HepG2 (cell line): Measurements from ENCODE around the gene B3GAT3. TPM values are rescaled to one million over a fixed set of nuclear protein-coding genes. Genes with fewer than 3 reads are reported as not detected.

Source experiments
- DNMT1 ChIP-seq: sonication (generic); formaldehyde crosslinking; IDR thresholded peaks from 2 replicates; pipeline ENCODE4 v1.5.1; 2020; ENCODE audit warnings: mild to moderate bottlenecking, missing genetic modification reagents
- FOXO1 ChIP-seq: sonication (generic); formaldehyde crosslinking; IDR thresholded peaks from 2 replicates; pipeline ENCODE4 v1.4.0; 2020; ENCODE audit warnings: missing genetic modification reagents
- HNRNPLL ChIP-seq: fragments of 200-400 bp; formaldehyde crosslinking; IDR thresholded peaks from 2 replicates; pipeline ENCODE4 v1.6.1; 2017; ENCODE audit warnings: mild to moderate bottlenecking, low read depth, low read length; ENCODE audit not compliant: poor library complexity, severe bottlenecking
- HOXA3 ChIP-seq: sonication (generic); formaldehyde crosslinking; IDR thresholded peaks from 2 replicates; pipeline ENCODE4 v1.5.0; 2020; ENCODE audit warnings: missing genetic modification reagents
- HOXA5 ChIP-seq: sonication (generic); formaldehyde crosslinking; IDR thresholded peaks from 2 replicates; pipeline ENCODE4 v1.4.0; 2020; ENCODE audit warnings: missing genetic modification reagents
- PITX1 ChIP-seq: sonication (generic); formaldehyde crosslinking; IDR thresholded peaks from 2 replicates; pipeline ENCODE4 v1.5.1; 2020; ENCODE audit warnings: mild to moderate bottlenecking, missing genetic modification reagents
- STAT6 ChIP-seq: sonication (generic); formaldehyde crosslinking; IDR thresholded peaks from 2 replicates; pipeline ENCODE4 v1.4.0; 2020; ENCODE audit warnings: missing genetic modification reagents, mild to moderate bottlenecking, borderline replicate concordance
- WIZ ChIP-seq: sonication (generic); formaldehyde crosslinking; IDR thresholded peaks from 2 replicates; pipeline ENCODE4 v1.5.1; 2020; ENCODE audit warnings: mild to moderate bottlenecking, missing genetic modification reagents
- ZBTB2 ChIP-seq: sonication (generic); formaldehyde crosslinking; IDR thresholded peaks from 2 replicates; pipeline ENCODE4 v1.8.0; 2022; ENCODE audit warnings: low read depth, missing genetic modification reagents
- ZBTB44 ChIP-seq: sonication (generic); formaldehyde crosslinking; IDR thresholded peaks from 2 replicates; pipeline ENCODE4 v1.4.0; 2020; ENCODE audit warnings: missing genetic modification reagents
- ZNF558 ChIP-seq: sonication (generic); formaldehyde crosslinking; IDR thresholded peaks from 2 replicates; pipeline ENCODE4 v1.9.0; 2022; ENCODE audit warnings: mild to moderate bottlenecking, missing genetic modification reagents, borderline replicate concordance
- ZNF615 ChIP-seq: sonication (generic); formaldehyde crosslinking; IDR thresholded peaks from 2 replicates; pipeline ENCODE4 v1.5.0; 2020; ENCODE audit warnings: mild to moderate bottlenecking, missing genetic modification reagents, borderline replicate concordance
- ZNF704 ChIP-seq: sonication (generic); formaldehyde crosslinking; IDR thresholded peaks from 2 replicates; pipeline ENCODE4 v1.8.1; 2023; ENCODE audit warnings: mild to moderate bottlenecking, inconsistent platforms, moderate library complexity, missing genetic modification reagents, borderline replicate concordance
- ZNF790 ChIP-seq: sonication (generic); formaldehyde crosslinking; IDR thresholded peaks from 2 replicates; pipeline ENCODE4 v1.8.0; 2022; ENCODE audit warnings: missing genetic modification reagents, mild to moderate bottlenecking, borderline replicate concordance
- polyA plus RNA-seq, 8 experiments: library from polyadenylated mRNA; depleted of rRNA in 3 of 8; stranded (reverse) in 7 of 8; unstranded in 1 of 8; fragments of >200 nt; fragmentation: Illumina TruSeq in 4 of 8; extraction: Trizol in 4 of 8; gene quantifications; 2 replicates each; pipeline versions ENCODE4 v1.2.1 to v1.2.3, GENCODE V29; 2011 to 2016; ENCODE audit warnings: low read depth in 4 of 8, missing spikeins in 1 of 8, mixed read lengths in 1 of 8; ENCODE audit not compliant: insufficient read depth in 1 of 8
- total RNA-seq, 5 experiments: library from RNA; depleted of rRNA; stranded (reverse); fragments of >200 nt; fragmentation: Illumina TruSeq; extraction: Trizol; gene quantifications; 2 replicates each; pipeline ENCODE4 v1.2.3, GENCODE V29; 2016; ENCODE audit warnings: low read depth in 1 of 5
- TF ChIP-seq, protein P1 (sequence below): sonication (generic); formaldehyde crosslinking; IDR thresholded peaks from 2 replicates; pipeline ENCODE4 v1.4.0; 2020; ENCODE audit warnings: mild to moderate bottlenecking, missing genetic modification reagents
- TF ChIP-seq, protein P2 (sequence below): sonication (generic); formaldehyde crosslinking; IDR thresholded peaks from 2 replicates; pipeline ENCODE4 v1.4.0; 2020; ENCODE audit warnings: missing genetic modification reagents, borderline replicate concordance

Gene B3GAT3
- total and polyA plus RNA-seq, 2 of the 13 experiments (the other 11 are each of a cell fraction or from before 2014, with no cell fraction given): 21.3 to 26.1 TPM

DNA sequence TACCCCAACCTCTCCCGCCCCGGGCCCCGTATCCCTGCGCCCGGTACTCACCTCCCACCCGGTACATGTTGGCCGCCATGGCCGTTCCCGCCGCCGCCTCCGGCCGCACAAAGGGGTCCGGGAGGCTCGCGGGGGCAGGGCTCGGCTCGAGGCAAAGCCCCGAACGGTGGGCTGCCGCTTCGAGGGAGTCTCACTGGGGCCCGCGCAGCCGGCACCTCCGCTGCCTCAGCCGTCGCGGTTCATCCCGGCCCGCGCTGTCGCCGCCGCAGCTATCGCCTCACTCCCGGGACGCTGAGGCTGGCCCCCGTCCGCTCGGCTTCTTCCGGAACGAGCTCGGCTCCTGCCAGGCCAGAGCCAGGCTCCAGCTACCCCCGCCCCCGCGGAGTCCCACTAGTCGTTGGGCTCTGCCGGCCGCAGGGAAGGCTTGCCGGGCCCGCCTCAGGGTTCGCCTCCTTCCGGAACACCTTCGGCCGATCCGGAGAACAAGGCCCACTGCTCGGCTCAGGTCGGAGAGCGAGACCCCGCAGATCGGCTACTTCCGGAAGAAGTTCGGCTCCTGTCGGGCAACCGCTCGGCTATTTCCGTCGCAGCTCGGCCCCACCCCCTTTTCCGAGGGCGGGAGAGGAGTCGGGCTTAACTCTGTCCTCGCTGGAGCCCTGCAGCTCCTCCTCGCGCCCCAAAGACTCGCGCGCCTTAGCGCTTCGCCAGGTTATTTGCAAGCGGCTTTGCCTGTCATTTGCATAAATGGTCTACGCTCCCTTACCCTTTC is 20.2 kb downstream of the B3GAT3 start, which contains the start of gene MTA2 (continued):
- TF ChIP-seq ZNF704 (CRISPR knock-in tag) (peak; percentile 49; the same call in 1 of the 2 replicates), ZNF558 (CRISPR knock-in tag) (0 out of 2 replicates have a peak, but pooled peaks have one; percentile 75), PITX1 (CRISPR knock-in tag) (no peak), ZBTB44 (CRISPR knock-in tag) (0 out of 2 replicates have a peak, but pooled peaks have one; percentile 46), WIZ (CRISPR knock-in tag) (no peak), HNRNPLL (peak; percentile 46), STAT6 (CRISPR knock-in tag) (no peak), HOXA3 (CRISPR knock-in tag) (peak; percentile 50), ZNF790 (CRISPR knock-in tag) (peak; percentile 89), HOXA5 (CRISPR knock-in tag) (peak; percentile 28; the same call in 1 of the 2 replicates), DNMT1 (CRISPR knock-in tag) (no peak), ZNF615 (CRISPR knock-in tag) (0 out of 2 replicates have a peak, but pooled peaks have one; percentile 19), FOXO1 (peak; percentile 36; the same call in 1 of the 2 replicates), ZBTB2 (CRISPR knock-in tag) (peak; percentile 63; the same call in 1 of the 2 replicates)
- TF ChIP-seq, protein P1, sequence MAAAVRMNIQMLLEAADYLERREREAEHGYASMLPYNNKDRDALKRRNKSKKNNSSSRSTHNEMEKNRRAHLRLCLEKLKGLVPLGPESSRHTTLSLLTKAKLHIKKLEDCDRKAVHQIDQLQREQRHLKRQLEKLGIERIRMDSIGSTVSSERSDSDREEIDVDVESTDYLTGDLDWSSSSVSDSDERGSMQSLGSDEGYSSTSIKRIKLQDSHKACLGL (CRISPR knock-in tag): peak; percentile 63
- TF ChIP-seq, protein P2, sequence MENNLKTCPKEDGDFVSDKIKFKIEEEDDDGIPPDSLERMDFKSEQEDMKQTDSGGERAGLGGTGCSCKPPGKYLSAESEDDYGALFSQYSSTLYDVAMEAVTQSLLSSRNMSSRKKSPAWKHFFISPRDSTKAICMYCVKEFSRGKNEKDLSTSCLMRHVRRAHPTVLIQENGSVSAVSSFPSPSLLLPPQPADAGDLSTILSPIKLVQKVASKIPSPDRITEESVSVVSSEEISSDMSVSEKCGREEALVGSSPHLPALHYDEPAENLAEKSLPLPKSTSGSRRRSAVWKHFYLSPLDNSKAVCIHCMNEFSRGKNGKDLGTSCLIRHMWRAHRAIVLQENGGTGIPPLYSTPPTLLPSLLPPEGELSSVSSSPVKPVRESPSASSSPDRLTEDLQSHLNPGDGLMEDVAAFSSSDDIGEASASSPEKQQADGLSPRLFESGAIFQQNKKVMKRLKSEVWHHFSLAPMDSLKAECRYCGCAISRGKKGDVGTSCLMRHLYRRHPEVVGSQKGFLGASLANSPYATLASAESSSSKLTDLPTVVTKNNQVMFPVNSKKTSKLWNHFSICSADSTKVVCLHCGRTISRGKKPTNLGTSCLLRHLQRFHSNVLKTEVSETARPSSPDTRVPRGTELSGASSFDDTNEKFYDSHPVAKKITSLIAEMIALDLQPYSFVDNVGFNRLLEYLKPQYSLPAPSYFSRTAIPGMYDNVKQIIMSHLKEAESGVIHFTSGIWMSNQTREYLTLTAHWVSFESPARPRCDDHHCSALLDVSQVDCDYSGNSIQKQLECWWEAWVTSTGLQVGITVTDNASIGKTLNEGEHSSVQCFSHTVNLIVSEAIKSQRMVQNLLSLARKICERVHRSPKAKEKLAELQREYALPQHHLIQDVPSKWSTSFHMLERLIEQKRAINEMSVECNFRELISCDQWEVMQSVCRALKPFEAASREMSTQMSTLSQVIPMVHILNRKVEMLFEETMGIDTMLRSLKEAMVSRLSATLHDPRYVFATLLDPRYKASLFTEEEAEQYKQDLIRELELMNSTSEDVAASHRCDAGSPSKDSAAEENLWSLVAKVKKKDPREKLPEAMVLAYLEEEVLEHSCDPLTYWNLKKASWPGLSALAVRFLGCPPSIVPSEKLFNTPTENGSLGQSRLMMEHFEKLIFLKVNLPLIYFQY: no peak
